ENCODE measurements around the gene CCM2. TPM values are rescaled to one million over a fixed set of nuclear protein-coding genes. Genes with fewer than 3 reads are reported as not detected.

CCM2 gene
- total and polyA plus RNA-seq, 2 experiments from 2014 or later = 24.9 to 40.1 TPM

DNA sequence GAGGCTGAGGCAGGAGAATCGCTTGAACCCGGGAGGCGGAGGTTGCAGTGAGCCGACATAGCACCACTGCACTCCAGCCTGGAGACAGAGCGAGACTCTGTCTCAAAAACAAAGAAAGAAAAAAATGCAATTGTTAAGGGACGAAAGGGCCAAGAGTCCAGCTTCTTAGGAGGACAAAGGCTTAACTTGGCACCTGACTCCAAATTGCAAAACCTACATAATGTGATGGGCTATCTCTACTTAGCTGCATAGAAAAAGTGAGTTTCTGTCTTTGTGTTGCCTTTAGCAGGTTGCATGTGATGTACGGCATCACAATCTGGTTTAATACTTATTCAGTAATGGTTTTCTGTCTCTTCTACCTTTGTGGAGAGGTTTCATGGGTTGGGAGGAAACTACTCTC is 12.5 kb upstream of the CCM2 start:
- peaks cover 34% of the 10 kb centered on the region for H3K36me3 ChIP-seq (ENCODE audit: insufficient read depth)
- 0 out of 2 replicates have a peak overlapping the region, but pooled peaks have one; percentile 95 for H3K27ac ChIP-seq (ENCODE audit: low read depth)
- peaks cover 21% of the 10 kb centered on the region for H4K20me1 ChIP-seq (replicated peaks; ENCODE audit: insufficient read depth)
- H3F3A ChIP-seq (replicated peaks; ENCODE audit: low read depth) = peaks cover 39% of the 10 kb centered on the region
- peaks cover 18% of the 10 kb centered on the region for H3K27me3 Mint-ChIP-seq (ENCODE audit: insufficient read depth, low read depth, poor library complexity)
- peak overlapping the region; percentile 99 for H3K4me2 ChIP-seq
- peak overlapping the region; percentile 100 for H3K4me3 Mint-ChIP-seq
- no peaks in the 10 kb centered on the region for H3K27me3 ChIP-seq (ENCODE audit: insufficient read depth)
- peak overlapping the region; percentile 100 for H3K27ac Mint-ChIP-seq
- H3K4me1 ChIP-seq (ENCODE audit: insufficient read depth) = peaks cover 14% of the 10 kb centered on the region
- TF ChIP-seq REST (IDR thresholded peaks at IDR 0.05; ENCODE audit: unreplicated experiment) (no peak), EZH2phosphoT487 (IDR thresholded peaks at IDR 0.05; ENCODE audit: unreplicated experiment) (no peak), POLR2AphosphoS5 (IDR thresholded peaks at IDR 0.05; ENCODE audit: low read depth) (no peak), ZNF331 (CRISPR knock-in tag; IDR thresholded peaks at IDR 0.05; ENCODE audit: low read depth) (no peak), STAT1 (IDR thresholded peaks at IDR 0.05; ENCODE audit: unreplicated experiment) (no peak), NANOG (IDR thresholded peaks at IDR 0.05; ENCODE audit: borderline replicate concordance) (no peak), JUNB (IDR thresholded peaks at IDR 0.05; ENCODE audit: unreplicated experiment) (no peak), CREB1 (CRISPR knock-in tag; IDR thresholded peaks at IDR 0.05; ENCODE audit: low read depth) (no peak), ZNF462 (CRISPR knock-in tag; IDR thresholded peaks at IDR 0.05) (no peak), ETS1 (IDR thresholded peaks at IDR 0.05) (no peak), ZNF114 (CRISPR knock-in tag; IDR thresholded peaks at IDR 0.05) (no peak), EZH2 (IDR thresholded peaks at IDR 0.05; ENCODE audit: low read depth, unreplicated experiment) (no peak)
- TF ChIP-seq, protein P1, sequence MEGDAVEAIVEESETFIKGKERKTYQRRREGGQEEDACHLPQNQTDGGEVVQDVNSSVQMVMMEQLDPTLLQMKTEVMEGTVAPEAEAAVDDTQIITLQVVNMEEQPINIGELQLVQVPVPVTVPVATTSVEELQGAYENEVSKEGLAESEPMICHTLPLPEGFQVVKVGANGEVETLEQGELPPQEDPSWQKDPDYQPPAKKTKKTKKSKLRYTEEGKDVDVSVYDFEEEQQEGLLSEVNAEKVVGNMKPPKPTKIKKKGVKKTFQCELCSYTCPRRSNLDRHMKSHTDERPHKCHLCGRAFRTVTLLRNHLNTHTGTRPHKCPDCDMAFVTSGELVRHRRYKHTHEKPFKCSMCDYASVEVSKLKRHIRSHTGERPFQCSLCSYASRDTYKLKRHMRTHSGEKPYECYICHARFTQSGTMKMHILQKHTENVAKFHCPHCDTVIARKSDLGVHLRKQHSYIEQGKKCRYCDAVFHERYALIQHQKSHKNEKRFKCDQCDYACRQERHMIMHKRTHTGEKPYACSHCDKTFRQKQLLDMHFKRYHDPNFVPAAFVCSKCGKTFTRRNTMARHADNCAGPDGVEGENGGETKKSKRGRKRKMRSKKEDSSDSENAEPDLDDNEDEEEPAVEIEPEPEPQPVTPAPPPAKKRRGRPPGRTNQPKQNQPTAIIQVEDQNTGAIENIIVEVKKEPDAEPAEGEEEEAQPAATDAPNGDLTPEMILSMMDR (conservative IDR thresholded peaks at IDR 0.05; ENCODE audit: low read depth in 2 of 2) = no peak
- no peak overlapping the region for H2AFZ ChIP-seq
- no peaks in the 10 kb centered on the region for H3K9me2 ChIP-seq (ENCODE audit: insufficient read depth)
- DNase-seq (ENCODE audit: low spot score) = no peak
- peaks cover 33% of the 10 kb centered on the region for H3K4me1 Mint-ChIP-seq
- peaks cover 25% of the 10 kb centered on the region for H3K79me2 ChIP-seq (replicated peaks; ENCODE audit: insufficient read depth)
- no peak for ATAC-seq
- peaks cover 45% of the 10 kb centered on the region for H3K36me3 Mint-ChIP-seq (ENCODE audit: low read depth)
- H3K4me3 ChIP-seq = peak overlapping the region; percentile 98; the same call in 1 of the 2 replicates
- H3K9me3 Mint-ChIP-seq = no peaks in the 10 kb centered on the region

Data from GM23338 (cell line).